GM19397 (cell line): ENCODE results near the gene CELA2A.

Experiments used
- ATAC-seq: cut with Tn5 transposase; IDR thresholded peaks from one replicate; pipeline ENCODE4 v1.9.1; 2021; ENCODE audit warnings: mild to moderate bottlenecking, moderate library complexity; ENCODE audit not compliant: unreplicated experiment

CELA2A gene

DNA sequence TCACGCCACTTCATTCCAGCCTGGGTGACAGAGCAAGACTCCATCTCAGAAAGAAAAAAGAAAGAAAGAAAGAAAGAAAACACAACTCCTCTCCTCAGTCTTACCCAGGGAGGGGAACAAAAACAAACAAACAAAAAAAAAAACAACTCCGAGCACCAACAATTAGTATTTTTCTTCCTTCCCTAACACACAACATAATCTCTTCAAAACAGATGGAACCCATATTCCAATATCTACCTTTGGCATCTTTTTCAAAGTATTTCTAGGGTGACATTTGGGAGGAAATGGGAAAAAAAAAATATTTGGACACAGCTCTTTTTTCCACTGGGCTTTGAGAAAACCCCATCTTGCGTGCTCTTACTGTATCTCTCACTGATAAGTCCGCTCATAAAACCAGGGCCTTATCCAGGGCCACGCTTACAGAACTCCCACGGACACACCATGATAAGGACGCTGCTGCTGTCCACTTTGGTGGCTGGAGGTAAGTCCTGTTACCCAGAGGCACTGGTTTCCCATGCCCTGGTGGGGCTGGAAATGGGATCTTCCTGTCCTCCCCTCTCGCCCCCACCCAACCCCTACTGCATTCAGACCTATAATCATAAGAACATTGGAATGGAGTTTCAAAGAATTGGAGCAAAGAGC is at the start of gene CELA2A:
Gene CELA2A (plus strand): TSS at position 420 of the 642 bp plus-strand sequence. CDS start 22 bp downstream, at position 442.
- no peak for ATAC-seq

DNA sequence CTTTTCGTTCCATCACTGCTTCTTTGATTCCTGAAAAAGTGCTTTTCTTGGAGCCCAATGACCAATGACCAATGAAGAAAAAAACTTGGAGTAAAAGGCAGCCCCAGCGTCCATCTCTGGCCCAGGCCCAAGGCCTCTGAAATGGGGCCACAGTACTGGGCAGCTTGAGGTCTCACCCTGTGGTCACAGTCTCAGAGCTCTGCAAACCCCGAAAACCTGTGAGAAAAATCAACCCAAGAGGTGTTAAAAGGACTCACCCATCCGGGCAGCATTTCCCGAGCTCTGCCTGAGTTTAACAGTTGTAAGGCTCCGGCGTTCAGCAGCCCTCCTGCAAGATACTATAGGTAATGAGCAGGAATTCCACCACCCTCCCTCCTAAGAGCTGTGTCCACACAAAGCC is 49.0 kb upstream of the CELA2A start:
- ATAC-seq = no peak

DNA sequence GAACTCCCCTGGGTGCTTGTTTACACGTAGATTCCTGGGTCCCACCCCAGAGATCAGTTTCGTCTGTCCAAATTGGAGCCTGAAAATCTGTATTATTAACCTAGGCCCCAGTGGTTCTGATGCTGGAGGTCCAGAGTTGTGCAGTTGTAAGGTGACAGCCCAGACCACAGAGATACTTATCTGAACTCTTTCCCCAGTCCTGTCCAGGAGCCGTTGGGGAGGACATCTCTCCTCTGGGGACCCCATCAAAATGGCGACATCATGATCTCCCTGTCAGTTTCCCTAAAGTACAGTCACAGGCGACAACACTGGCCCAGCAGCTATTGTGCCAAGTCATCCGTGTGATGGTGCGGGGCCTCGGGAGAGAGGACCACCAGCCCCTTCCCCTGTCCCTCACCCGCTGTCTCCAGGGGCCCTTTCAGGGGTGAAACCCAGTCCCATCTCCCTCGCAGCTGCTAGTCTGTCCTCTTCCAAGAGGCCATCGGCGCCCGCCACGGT is 47.6 kb upstream of the CELA2A start:
- no peak for ATAC-seq

DNA sequence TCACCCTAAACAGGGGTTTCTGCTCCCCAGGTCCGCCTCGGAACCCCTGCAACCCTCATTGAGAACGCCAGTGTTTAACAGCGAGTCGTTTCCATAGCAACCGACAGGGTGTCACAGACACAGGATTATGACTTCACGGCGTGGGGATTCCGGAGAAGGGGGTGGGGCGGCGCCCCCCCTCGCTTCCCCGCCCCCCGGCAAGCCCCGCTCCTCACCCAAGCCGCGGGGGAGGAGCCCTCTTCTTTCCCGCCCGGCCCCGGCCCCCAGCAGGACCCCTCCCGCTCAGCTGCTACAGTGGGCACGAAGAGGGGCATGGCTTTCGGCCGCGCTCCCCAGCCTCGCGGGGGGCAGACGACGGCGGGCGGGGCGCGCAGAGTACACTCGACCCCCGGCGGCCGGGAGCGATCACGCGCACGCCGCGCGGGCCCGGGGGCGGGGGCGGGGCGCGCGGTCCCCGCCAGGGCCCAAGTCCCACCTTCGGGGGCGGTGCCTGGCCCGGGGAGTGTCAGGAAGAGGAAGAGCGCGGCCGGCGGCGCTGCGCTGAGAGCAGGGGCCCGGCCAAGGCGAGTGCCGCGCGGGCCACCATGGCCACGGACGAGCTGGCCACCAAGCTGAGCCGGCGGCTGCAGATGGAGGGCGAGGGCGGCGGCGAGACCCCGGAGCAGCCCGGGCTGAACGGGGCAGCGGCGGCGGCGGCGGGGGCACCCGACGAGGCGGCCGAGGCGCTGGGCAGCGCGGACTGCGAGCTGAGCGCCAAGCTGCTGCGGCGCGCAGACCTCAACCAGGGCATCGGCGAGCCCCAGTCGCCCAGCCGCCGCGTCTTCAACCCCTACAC is 46.9 kb upstream of the CELA2A start, which contains the start of gene EFHD2:
Gene EFHD2 (plus strand): TSS at position 501 of the 835 bp plus-strand sequence. CDS start 84 bp downstream, at position 585.
- peak; percentile 83 for ATAC-seq

GRCh38 chr1:15410223-15410883 is 46.2 kb upstream of the CELA2A start:
- ATAC-seq = peak; percentile 2

DNA sequence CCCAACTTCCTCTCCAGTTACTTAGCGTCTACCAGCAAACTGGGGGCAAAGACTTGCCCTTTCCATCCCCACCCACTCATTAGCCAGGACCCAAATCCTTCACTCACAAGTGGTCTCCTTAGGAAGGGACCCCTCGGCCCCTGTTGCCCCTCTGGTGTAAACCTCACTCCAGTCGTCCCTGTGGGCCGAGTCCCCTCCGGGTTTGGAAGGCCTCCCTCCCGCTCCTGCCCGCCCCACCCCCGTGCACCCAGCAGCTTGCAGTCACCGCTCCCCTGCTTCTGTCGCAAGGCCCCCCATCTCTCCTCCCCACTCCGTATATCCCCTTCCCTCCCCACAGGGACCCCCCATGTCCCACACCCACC is 45.7 kb upstream of the CELA2A start:
- no peak for ATAC-seq

GRCh38 chr1:15411593-15412137 is 44.9 kb upstream of the CELA2A start:
- peak; percentile 40 for ATAC-seq

DNA sequence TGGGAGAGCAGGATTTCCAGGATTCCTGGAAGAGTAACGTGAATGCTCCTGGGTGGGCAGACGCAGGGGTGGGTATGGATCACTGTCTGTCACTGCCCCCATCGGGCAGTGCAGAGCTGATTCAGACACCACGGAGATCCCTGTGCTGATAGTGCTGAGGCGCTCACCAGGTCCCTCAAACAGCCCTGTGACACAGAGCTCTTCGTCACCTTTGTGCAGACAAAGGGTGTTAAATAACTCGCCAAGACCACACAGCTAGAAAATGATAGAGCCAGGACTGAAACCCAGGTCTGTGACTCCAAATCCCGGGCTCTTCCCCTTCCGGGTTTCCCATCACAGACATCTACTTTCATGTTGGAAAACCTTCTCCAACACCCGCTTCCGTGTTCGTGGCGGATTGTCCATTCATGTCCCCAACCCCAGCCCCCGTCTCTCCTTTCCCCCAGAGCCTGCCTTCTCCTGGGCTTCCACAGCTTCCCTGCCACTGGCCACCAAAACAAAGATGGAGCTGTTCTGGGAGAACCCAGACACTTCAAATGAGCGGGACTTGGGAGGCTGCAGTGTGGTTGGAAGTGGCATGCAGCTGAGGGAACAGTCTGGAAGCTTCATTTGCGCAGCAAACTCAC is 44.2 kb upstream of the CELA2A start:
- ATAC-seq = no peak

DNA sequence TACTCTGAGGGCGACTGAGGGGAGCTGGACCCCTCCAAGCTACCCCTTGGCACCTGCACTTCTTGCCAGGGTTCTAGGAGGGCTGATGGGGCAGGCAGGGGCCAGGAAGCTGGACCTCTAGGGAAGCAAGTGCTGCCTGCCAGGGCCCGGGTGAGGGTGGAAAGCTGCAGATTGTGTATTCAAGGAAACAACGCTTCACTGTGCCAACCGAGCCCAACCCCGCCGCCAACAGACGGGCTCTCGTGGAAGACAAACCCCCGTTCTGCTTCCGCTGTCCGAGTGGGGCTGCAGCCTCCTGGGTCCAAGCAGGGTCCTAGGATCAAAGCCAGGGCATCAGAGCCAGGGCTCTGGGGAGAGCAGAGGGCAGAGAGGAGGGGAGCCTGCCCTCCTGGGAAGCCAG is 43.7 kb upstream of the CELA2A start:
- no peak for ATAC-seq

DNA sequence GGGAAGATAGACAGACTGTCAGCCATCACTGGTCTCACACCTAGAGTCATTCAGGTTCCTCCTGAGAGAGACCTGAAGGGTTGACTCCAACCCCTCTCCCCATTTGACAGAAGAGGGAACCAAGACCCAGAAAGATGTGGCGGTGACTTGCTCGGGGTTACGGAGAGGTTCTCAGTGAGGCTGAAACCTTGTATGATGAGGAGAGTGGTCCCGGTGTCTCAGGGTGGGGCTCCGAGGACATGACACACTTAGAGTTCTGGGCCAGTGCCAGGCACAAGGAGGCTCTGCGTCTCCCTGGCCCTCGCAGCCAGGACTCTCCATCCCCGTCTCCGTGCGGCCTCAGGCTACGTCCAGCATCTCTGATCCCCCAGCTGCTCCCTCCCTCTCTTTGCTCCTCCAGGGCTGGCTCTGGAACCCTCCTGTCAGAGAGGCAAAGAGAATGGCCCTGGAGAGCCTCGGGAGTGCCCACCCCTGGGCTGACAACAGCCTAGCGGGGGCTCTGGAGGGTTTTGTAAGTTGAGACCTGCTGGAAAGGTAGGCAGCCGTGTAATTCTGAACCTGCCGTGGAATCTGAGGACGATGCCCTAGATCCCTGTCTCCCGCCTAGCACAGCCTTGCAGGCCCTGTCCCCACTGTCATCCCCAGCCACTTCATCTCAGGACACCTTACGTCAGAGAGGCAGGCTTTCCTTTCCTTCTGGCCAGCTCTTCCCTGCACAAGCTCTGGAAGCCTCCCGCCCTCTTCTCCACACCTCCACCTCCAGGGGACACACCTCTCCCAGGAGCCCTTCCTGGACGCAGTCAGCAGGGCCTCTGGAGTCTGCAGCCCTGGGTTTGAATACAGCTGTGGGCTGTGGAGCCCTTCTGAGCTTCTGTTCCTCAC is 42.7 kb upstream of the CELA2A start:
- no peak for ATAC-seq

DNA sequence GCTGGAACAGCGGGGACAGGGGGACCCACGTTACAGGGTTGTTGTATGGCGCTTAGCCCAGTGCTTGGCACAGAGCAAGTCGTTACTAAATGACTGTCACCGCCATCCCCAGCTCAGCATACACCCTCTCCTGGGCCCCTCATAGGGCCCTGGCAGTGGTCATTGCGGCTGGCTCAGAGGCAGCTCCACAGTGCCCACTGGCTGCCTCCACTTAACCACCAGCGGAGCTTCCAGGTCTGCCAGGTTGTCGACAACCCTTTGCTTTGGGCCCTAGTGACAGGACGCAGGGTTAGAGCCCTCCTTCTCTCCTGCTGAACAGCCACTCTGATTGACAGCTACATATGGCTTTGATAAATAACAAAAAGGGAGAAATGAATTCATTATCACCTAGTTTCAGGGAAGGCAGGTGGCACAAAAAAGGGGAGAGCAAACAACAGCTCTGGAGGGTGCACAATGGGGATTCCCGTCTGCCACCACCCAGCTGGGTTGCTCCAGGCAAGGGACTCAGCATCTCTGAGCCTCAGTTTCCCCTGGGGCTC is 42.0 kb upstream of the CELA2A start:
- no peak for ATAC-seq

DNA sequence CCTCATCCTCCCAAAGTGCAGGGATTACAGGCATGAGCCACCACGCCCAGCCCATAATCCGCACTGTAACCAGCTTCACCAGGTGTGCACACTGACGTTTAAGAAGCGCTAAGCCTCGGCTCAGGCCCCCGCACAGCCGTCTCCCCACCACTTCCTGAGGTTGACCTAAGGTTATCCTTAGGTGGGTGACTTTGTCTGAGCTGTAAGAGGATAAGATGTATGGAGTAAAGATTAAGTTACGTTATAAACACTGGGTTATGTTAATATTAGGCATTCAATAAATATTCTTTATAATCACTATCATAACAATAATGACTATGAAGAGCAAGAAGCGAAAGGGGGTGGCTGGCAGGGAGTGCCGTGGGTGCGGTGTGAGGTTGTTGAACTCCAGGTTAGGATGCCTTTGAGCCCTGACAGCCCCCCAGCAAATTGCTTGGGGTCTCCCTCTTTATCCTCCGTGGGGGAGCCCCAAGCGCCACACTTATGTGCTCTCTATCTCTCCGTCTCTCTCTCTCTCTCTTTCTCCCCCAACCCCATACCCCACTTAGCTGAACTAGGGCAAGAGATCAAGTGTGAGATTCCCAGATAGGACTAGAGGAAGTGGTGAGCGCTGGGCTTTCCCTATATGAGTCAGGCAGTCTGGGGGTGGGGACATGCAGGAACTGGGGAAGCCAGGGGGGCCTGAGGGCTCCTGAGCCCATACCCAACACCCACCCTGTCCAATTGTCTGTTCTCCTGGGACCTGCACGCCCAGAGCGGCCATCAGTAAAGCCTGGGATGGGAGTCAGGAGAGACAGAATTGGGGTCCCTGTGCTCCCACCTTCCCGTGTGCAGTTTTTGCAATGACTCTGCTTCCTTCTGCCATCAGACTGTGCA is 39.2 kb upstream of the CELA2A start:
- ATAC-seq = no peak

DNA sequence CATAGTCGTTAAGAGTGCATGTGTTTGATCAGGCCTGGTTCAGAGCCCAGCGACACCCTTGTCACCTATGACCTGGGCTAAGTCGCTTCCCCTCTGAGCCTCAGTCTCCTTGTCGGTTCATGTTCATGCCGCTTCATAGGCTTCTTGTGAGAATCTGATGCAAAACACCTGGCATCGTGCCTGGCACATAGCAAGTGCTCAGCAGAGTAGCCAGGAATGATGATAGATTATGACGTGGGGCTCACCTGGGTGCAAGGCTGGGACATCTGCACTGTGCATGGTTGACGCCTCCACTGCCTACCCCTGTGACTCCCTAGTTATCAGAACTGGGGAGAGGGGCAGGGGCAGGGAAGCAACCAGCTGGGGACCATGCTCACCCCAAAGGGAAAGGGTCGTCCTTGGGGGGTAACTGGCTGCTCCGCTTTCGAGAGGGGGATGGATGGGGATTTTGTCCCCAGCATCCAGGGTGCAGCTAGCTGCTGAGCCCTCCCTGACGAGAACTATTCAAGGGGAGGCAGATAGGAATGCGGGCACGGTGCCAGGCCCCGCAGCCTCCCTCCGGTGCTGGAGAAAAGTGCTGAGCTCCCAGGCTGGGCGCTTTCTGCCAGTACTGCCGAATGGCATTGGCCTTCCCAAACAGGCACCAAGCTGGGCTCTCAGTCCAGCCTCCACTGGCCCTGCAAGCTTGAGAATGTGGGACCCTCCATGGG is 37.6 kb upstream of the CELA2A start:
- no peak for ATAC-seq

GRCh38 chr1:15420853-15421465 is 35.6 kb upstream of the CELA2A start:
- no peak for ATAC-seq

- ATAC-seq = no peak
These were observed 33.7 kb upstream of the CELA2A start for GRCh38 chr1:15422871-15423270.

DNA sequence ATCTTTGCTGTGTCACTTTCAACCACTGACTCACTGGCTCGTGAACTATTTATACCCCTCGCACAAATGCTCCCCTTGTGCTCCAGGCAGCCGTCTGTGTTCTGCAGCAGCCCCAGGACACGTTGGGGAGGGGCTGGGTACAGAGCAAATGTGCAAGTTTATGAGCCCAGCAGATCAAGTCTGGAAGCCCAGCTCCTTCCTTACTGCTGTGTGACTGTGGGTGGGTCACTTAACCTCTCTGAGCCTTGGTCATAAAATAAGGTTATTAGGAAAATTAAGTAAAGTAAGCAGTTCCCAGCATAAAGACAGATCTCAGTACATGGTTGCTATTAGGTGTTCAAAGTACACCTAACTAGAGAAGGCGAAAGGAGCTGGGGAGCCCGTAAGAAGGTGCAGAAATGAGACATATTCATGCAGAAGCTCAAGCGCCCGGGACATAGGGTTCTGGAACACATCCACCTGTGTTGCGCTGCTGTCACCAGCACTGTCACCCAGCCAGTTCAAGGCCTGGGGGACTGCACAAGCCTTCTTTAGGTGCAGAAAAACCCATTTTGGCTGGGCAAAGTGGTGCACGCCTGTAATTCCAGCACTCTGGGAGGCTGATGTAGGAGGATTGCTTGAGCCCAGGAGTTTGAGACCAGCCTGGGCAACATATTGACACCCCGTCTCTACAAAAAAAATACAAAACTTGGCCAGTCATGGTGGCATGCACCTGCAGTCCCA is 33.0 kb upstream of the CELA2A start:
- ATAC-seq = no peak

GRCh38 chr1:15424146-15424667 is 32.3 kb upstream of the CELA2A start:
- no peak for ATAC-seq
